Natural killer cell treated with Interleukin-12 subunit alpha and Interleukin-12 subunit beta and Interleukin-15 and Interleukin-18, amount 100 ng/mL, for 72 hours (primary cell): ENCODE measurements around the gene SNX33. TPM values are rescaled to one million over a fixed set of nuclear protein-coding genes. Genes with fewer than 3 reads are reported as not detected.

Source experiments
- ATAC-seq, 2 donors: fragments of 150-1000 bp; cut with Tn5 transposase in 1 of 2; sonication (Bioruptor Pico), chemical (Tn5 transposase) in 1 of 2; 2 replicates each; pipeline ENCODE4 v1.10.0; 2021
- DNase-seq: peaks from one replicate; pipeline ENCODE4 v3.0.0; 2022; ENCODE audit warnings: low spot score
- H3K27ac Mint-ChIP-seq, 2 donors: 1 replicate in 1 of 2; 2 replicates in 1 of 2; pipeline ENCODE4 v1.8.0; 2022; ENCODE audit warnings: mixed read lengths in 2 of 2, mild to moderate bottlenecking in 1 of 2, moderate library complexity in 1 of 2
- H3K27me3 Mint-ChIP-seq, 2 donors: 1 replicate in 1 of 2; 2 replicates in 1 of 2; pipeline ENCODE4 v1.8.0; 2022; ENCODE audit warnings: mixed read lengths in 2 of 2
- H3K36me3 Mint-ChIP-seq: one replicate; pipeline ENCODE4 v1.8.0; 2022; ENCODE audit warnings: mixed read lengths
- H3K4me1 Mint-ChIP-seq, 2 donors: 1 replicate in 1 of 2; 2 replicates in 1 of 2; pipeline ENCODE4 v1.8.0; 2022; ENCODE audit warnings: low read depth in 2 of 2, mixed read lengths in 2 of 2, mild to moderate bottlenecking in 1 of 2
- H3K4me3 Mint-ChIP-seq: one replicate; pipeline ENCODE4 v1.8.0; 2022; ENCODE audit warnings: mixed read lengths
- H3K9me3 Mint-ChIP-seq: 2 replicates; pipeline ENCODE4 v1.8.0; 2022; ENCODE audit warnings: mixed read lengths
- total RNA-seq, 2 donors: library from RNA; stranded (reverse); gene quantifications; one replicate each; pipeline ENCODE4 v1.2.3, GENCODE V29; 2022

SNX33 gene, protein sequence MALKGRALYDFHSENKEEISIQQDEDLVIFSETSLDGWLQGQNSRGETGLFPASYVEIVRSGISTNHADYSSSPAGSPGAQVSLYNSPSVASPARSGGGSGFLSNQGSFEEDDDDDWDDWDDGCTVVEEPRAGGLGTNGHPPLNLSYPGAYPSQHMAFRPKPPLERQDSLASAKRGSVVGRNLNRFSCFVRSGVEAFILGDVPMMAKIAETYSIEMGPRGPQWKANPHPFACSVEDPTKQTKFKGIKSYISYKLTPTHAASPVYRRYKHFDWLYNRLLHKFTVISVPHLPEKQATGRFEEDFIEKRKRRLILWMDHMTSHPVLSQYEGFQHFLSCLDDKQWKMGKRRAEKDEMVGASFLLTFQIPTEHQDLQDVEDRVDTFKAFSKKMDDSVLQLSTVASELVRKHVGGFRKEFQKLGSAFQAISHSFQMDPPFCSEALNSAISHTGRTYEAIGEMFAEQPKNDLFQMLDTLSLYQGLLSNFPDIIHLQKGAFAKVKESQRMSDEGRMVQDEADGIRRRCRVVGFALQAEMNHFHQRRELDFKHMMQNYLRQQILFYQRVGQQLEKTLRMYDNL
- total RNA-seq: 1 to 10 TPM; 2.6 to 3.3 TPM

DNA sequence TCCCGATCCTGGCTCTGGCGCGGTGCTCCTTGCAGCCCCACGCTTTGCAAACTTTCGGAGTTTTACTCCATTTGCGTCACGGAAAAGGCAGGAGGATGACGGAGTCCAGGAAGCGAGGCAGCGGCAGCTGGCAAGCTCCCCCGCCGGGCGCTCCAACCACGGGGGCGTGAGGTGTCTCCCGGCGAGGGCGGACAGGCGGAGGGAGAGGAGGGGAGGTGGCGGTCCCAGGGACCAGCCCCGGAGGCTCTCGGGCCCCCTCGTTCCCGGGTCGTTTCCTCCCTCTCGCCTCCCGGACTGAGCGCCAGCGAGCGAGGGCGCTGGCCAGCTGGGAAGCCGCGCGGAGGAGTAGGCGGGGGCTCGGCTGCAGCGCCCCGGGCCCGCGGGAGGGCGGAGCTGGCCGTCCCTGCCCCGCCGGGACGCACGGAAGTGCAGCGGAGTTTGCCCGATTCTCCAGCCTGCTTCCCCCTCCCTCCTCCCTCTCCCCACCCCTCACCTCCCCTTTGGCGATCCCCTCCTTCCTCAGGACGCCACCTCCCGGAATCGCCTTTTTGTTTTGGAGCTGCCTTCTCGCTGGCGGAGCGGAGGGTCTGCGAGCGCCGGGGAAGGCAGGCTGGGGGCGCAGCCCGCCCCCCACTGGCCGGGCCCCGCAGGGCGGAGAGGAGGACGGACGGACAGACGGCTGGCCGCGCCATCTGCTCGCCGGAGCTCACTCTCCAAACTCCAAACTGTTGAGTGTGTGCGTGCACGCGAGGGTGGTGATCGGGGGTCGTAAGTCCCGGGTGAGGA is at the start of gene SNX33:
Gene SNX33, plus strand, starts transcription at position 543 of the 786 bp plus-strand sequence. CDS start 1,191 bp downstream, outside the sequence.
- no peaks in the 10 kb centered on the region for H3K36me3 Mint-ChIP-seq
- peaks cover 22 to 31% of the 10 kb centered on the region in 2 donors for H3K4me1 Mint-ChIP-seq
- peak within 1 kb of the TSS; percentile 74 for H3K4me3 Mint-ChIP-seq
- H3K27me3 Mint-ChIP-seq: no peaks in the 10 kb centered on the region
- no peaks in the 10 kb centered on the region for H3K9me3 Mint-ChIP-seq
- peak within 1 kb of the TSS in 1 of 2 donors; percentile 68 for H3K27ac Mint-ChIP-seq
- ATAC-seq (peak; percentile 76 to 87), DNase-seq (peak; percentile 71)

DNA sequence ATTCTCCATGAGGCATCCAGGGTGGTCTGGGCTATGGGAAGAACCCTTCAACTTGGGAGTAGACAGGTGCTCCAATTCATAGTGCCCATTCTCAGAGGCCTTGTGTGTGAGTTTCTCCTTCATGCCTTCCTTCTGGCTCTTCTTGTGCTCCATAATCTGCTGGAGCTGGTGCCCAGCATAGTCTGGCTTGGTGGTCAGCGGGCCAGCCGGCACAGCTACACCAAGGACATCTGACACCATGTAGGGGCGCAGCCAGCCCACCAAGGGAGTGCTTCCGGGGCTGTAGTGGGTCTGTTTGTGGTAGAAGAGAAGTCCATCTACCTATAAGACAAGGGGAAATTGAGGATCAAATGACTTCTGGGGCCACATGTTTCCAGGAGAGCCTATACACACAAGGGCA is 49.4 kb upstream of the SNX33 start:
- Mint-ChIP-seq H3K27me3 (no peaks in the 10 kb centered on the region), H3K36me3 (peaks cover 11% of the 10 kb centered on the region), H3K4me1 (peaks cover 25 to 28% of the 10 kb centered on the region in 2 donors), H3K27ac (peak overlapping the region; percentile 76 to 90), H3K4me3 (peak overlapping the region; percentile 39), H3K9me3 (no peaks in the 10 kb centered on the region)
- no peak for DNase-seq
- ATAC-seq: no peak

DNA sequence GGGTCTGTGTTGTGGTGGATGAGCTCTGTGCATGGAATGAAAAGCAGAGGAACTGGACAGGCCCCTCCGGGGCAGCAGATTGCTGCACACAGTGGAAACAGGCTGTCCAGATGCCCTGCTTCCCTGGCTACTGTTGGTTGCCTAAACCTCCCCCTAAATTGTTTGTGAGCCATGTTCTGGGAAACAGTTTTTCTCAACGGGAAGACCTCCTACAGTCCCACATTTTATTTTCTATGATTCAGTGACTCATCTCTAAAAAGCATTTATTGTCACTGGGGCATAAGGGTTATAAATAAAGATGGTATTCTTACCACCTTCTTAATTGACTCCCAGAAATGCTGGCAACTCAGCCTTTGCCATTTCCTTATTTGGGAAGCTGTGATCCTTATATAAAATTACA is 48.3 kb upstream of the SNX33 start:
- peak overlapping the region in 1 of 2 donors; percentile 76 for H3K27ac Mint-ChIP-seq
- no peaks in the 10 kb centered on the region for H3K9me3 Mint-ChIP-seq
- H3K27me3 Mint-ChIP-seq: no peaks in the 10 kb centered on the region
- peaks cover 11% of the 10 kb centered on the region for H3K36me3 Mint-ChIP-seq
- no peak for ATAC-seq
- DNase-seq: no peak
- no peak overlapping the region for H3K4me3 Mint-ChIP-seq
- H3K4me1 Mint-ChIP-seq: peaks cover 25 to 28% of the 10 kb centered on the region in 2 donors

DNA sequence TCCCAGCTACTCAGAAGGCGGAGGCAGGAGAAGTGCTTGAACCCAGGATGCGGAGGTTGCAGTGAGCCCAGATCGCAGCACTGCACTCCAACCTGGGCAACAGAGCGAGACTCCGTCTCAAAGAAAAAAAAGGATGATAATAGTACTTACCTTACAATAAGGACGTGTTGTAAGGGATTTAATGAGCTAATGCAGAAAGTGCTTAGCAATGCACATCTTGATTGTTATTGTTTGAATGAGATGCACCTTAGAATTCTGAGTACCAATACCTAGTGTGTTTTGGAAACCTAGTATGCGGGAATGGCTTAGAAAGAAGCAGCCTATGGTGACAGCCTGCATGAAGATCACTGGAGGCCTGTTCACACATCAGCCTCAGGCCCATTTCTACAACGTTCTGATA is 41.7 kb upstream of the SNX33 start:
- Mint-ChIP-seq H3K27ac (peak overlapping the region; percentile 77 to 86), H3K27me3 (no peaks in the 10 kb centered on the region), H3K9me3 (no peaks in the 10 kb centered on the region), H3K36me3 (peaks cover 10% of the 10 kb centered on the region), H3K4me3 (peak overlapping the region; percentile 72), H3K4me1 (peaks cover 32 to 34% of the 10 kb centered on the region in 2 donors)
- ATAC-seq (no peak), DNase-seq (no peak)

DNA sequence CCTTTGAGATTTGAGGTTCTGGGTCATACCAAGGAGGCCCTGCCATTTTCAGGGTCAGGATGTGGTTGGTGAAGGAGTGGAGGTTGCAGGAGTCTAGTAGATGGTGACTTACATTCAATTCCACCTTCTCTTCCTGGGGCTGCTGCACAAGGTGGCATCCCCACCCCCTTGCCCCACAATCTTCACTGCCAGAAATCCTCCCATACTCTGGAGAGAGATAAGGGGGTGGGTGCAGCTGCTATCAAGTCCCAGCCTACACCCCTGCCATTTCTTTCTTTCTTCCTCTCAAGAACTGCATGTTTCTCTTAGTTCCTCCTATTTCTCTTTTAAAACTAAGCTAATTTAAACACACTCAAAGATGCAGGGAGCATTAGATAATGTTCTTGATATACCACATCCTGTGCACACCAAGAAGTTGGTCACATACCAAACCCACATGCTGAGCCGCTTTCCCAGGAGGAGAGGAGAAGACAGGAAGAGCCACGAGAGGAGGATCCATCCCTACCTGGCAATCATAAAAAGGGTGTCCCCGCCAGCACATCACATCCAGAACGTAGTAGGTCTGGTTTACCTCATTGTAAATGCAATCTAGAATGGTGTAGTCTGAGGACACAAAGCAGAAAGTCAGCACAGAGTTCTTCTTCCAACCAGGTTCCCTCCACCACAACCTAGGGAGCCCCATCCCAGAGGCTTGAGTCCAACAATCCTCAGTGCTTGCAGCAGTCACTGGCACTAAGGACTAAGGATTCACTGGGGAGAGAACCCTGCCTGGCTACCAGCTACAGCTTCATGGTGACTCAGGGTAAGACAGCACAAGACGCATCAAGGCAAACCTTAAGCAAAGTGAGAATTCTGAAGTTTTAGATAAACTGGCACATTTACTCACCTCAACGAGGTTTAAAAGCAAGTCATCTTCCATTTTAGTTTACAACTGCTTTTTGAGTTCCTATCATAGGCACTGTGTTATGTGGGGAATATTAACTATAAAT is 40.7 kb upstream of the SNX33 start:
- Mint-ChIP-seq H3K4me3 (peak overlapping the region; percentile 72), H3K4me1 (peaks cover 32 to 34% of the 10 kb centered on the region in 2 donors), H3K36me3 (peaks cover 11% of the 10 kb centered on the region), H3K9me3 (no peaks in the 10 kb centered on the region), H3K27ac (peak overlapping the region; percentile 77 to 86), H3K27me3 (no peaks in the 10 kb centered on the region)
- DNase-seq (no peak), ATAC-seq (peak; percentile 59 to 77)

DNA sequence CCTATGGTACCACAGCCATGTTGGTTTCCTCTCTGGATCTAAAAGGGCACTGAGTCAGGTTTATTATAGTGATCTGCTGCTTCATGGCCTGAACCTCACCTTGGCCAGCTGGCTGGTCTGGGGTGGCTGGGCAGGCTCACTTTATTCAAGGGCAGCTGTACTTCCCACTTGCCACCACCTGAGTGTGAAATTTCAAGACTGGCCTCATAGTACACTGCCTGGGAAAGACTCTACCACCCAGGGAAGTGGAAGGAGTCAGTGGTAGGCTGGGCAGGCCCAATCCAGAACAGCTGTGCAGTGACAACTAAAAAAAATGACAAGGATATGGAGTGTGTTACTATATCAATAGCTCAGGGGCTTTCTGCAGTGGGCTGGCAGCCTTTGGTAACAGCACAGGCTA is 30.9 kb upstream of the SNX33 start:
- no peak overlapping the region for H3K27ac Mint-ChIP-seq
- DNase-seq: no peak
- ATAC-seq: no peak
- no peaks in the 10 kb centered on the region for H3K9me3 Mint-ChIP-seq
- H3K36me3 Mint-ChIP-seq: peaks cover 23% of the 10 kb centered on the region
- H3K4me3 Mint-ChIP-seq: no peak overlapping the region
- peaks cover 17% of the 10 kb centered on the region in 2 donors for H3K4me1 Mint-ChIP-seq
- H3K27me3 Mint-ChIP-seq: no peaks in the 10 kb centered on the region

DNA sequence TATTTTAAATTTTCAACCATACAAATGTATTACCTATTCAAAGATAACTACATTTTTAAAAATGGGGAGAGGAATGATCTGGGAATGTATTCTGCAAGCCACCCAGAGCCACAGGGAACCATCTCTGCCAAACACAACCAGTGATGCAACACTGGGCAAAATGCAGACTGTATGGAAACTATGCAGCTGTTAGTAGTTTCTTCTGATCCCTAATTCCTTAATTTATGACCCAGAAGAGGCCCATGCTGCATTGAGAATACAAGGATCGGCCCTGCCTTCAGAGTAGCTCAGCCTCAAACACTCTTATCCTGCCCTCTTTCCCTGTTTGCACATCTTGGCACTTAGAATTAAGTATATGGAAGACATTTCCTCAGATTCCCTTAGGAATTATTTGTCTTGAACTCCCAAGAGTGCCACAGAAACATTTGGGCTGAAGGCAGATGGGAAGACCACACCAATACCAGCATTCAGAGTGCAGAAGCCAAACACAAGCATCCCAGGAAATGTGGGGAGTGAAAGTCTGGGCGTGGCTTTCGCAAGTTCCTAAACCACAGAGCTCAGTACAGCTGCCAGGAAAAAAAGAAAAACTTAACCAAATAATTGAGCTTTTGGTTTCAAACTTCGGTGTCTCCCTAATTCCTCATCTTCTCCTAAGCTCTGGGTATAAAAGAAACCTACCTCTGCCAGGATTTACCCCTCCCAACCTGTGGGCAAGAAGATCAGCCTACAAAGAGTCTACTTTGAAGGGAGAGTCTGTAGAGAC is 27.5 kb upstream of the SNX33 start:
- Mint-ChIP-seq H3K9me3 (no peaks in the 10 kb centered on the region), H3K27me3 (no peaks in the 10 kb centered on the region), H3K4me1 (peaks cover 17 to 20% of the 10 kb centered on the region in 2 donors), H3K36me3 (peaks cover 9% of the 10 kb centered on the region), H3K4me3 (no peak overlapping the region), H3K27ac (peak overlapping the region; percentile 10 to 74)
- DNase-seq (no peak), ATAC-seq (no peak)

DNA sequence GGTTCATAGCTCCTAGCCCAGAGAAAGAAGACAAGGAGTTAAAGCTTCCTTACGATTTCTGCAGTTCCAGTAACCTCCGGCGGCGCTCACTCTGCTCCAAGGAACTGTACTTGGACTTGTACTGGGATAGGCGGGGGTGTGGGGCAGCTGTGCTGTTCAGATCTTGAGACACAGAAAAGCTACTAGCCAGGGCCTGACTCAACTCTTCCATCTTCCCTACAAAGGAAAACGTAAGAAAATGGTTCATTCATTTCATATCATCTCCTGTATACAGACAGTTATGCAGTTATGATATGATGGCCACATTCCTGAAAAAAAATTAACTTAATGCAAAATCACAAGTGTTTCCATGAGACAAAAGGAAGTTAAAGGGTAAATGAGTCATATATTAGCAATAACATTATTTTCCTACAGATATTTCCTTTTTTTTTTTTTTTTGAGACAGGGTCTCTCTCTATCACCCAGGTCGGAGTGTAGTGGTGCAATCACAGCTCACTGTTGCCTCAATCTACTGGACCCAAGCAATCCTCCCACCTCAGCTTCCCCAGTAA is 26.8 kb upstream of the SNX33 start:
- no peaks in the 10 kb centered on the region for H3K9me3 Mint-ChIP-seq
- peak overlapping the region; percentile 10 to 74 for H3K27ac Mint-ChIP-seq
- no peak overlapping the region for H3K4me3 Mint-ChIP-seq
- peaks cover 19 to 20% of the 10 kb centered on the region in 2 donors for H3K4me1 Mint-ChIP-seq
- no peaks in the 10 kb centered on the region for H3K27me3 Mint-ChIP-seq
- peaks cover 2% of the 10 kb centered on the region for H3K36me3 Mint-ChIP-seq
- no peak for DNase-seq
- no peak for ATAC-seq

DNA sequence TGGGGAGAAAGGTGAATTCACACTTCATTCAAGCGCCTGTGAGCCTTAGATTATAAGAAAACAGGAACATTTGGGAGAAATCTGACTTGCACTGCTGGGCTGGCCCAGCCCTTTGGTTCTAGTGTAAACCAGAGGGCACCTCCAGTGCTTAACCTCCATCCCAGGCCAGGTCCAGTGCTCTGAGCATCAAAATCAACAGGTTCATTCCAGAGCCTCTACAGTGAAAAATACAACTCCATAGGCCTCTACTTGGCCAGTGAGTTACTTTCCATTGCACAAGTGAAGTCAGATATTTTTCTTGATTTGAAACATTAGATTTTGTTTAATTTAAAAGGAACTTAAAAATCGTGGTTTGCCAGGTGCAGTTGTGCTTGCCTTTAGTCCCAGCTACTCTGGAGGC is 25.2 kb upstream of the SNX33 start:
- H3K36me3 Mint-ChIP-seq: no peaks in the 10 kb centered on the region
- H3K27ac Mint-ChIP-seq: peak overlapping the region in 1 of 2 donors; percentile 74
- no peaks in the 10 kb centered on the region for H3K9me3 Mint-ChIP-seq
- ATAC-seq (no peak), DNase-seq (no peak)
- no peaks in the 10 kb centered on the region for H3K27me3 Mint-ChIP-seq
- H3K4me1 Mint-ChIP-seq: peaks cover 26 to 27% of the 10 kb centered on the region in 2 donors
- no peak overlapping the region for H3K4me3 Mint-ChIP-seq

DNA sequence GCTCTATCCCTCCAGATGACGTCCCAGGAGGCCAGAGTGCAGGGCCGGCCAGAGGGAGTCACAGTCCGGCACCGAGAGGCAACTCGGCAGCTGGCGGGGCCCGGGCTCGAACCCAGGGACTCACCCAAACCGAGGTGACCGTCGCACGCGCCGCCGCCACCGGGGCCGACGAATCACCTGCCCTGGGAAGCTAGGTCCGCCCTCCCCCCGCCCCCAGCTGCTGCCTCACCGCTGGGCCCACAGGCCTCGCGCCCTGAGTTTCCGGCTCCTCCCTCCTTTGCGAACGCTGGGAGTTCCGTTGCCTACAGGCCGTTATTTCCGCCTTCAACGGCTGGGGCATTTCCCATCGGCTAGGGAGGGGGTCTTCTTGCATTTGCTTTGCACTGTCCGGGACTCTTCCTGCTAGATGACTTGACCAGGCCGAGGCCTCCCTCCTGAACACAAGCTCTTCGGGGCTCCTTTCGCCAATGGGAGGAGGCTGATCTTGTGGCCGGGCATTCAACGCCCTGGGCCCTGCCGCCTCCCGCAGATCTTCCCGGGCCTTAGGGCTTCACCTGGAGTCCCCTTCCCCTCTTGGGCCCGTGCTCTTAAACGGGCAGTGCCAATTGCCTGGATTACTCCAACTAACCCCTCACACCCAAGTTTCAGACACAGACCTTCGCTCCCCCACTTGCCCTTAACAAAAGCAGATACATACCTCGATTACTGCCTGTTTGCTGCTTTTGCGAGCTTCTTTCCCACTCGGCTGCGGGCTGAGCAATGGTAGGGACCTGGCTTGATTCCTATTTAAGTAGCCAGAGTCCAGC is 22.0 kb upstream of the SNX33 start, which contains the start of gene SNUPN:
Gene SNUPN, minus strand, starts transcription at position 184 of the 806 bp plus-strand sequence. CDS start 4,674 bp downstream, outside the sequence.
- H3K9me3 Mint-ChIP-seq: no peaks in the 10 kb centered on the region
- no peaks in the 10 kb centered on the region for H3K36me3 Mint-ChIP-seq

DNA sequence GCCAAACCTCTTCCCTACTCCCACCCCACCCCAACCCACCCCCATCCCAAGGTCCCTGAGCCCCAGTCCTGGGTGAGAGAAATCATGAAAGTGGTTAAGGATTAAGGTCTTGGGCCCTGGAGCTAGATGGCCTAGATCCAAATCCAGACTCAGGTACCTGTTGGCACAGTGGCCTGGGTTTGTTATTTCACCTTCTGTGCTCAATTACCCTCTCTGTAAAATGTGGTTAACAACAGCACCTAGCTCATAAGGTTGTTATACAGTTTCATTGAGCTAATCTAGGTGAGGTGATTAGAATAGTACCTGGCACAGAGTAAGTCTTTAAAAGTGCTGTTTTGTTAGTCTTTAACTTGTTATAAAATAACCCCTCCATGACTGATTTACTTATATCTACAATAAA is 15.8 kb upstream of the SNX33 start:
- H3K36me3 Mint-ChIP-seq: no peaks in the 10 kb centered on the region
- no peaks in the 10 kb centered on the region for H3K9me3 Mint-ChIP-seq
- H3K27ac Mint-ChIP-seq: no peak overlapping the region
- no peak overlapping the region for H3K4me3 Mint-ChIP-seq
- no peaks in the 10 kb centered on the region for H3K4me1 Mint-ChIP-seq
- DNase-seq: no peak
- H3K27me3 Mint-ChIP-seq: no peaks in the 10 kb centered on the region
- ATAC-seq: no peak

More for the DNA sequence above, 22.0 kb upstream of the SNX33 start, which contains the start of gene SNUPN:
- DNase-seq (peak; percentile 95), ATAC-seq (peak; percentile 96 to 97)
- Mint-ChIP-seq H3K4me3 (peak within 1 kb of the TSS; percentile 95), H3K27ac (peak within 1 kb of the TSS; percentile 97 to 99), H3K27me3 (no peaks in the 10 kb centered on the region), H3K4me1 (peaks cover 19 to 20% of the 10 kb centered on the region in 2 donors)
